Uterus (tissue), 2 donors: ENCODE measurements around the gene NACC2.

Experiments used
- CTCF ChIP-seq, 4 experiments: fragments of 200-600 bp in 2 of 4; fragments of 450-650 bp in 2 of 4; sonication (generic) in 2 of 4; IDR thresholded peaks; one replicate each; pipeline ENCODE4 v1.5.1; 2016 to 2019; ENCODE audit warnings: antibody characterized with exemption in 4 of 4, mild to moderate bottlenecking in 2 of 4, moderate library complexity in 1 of 4
- POLR2A ChIP-seq, 2 donors: fragments of 450-650 bp; IDR thresholded peaks; one replicate each; pipeline ENCODE4 v1.6.1; 2016; ENCODE audit warnings: antibody characterized with exemption in 2 of 2, mild to moderate bottlenecking in 1 of 2, moderate library complexity in 1 of 2

GRCh38 chr9:136008693-136008997 lies 86.4 kb downstream of the NACC2 start:
- no peak for TF ChIP-seq POLR2A (IDR thresholded peaks at IDR 0.05)
- no peak for TF ChIP-seq CTCF (IDR thresholded peaks at IDR 0.05)
